Right lung (tissue), 10 donors: Measurements from ENCODE around the gene TBC1D7. TPM values are rescaled to one million over a fixed set of nuclear protein-coding genes. Genes with fewer than 3 reads are reported as not detected.

Experiments used
- DNase-seq, 2 donors: peaks; one replicate each; pipeline ENCODE4 v3.0.0-alpha.2; 2013
- long read RNA-seq, 8 donors: transcript quantifications; one replicate each; lab custom pipeline, GENCODE V29; 2026
- polyA plus RNA-seq, 5 donors: library from polyadenylated mRNA; unstranded; fragments of 120-200 nt; gene quantifications; one replicate each; pipeline versions ENCODE4 v1.2.1 to v1.2.3, GENCODE V29; 2013; ENCODE audit warnings: inconsistent platforms in 1 of 5, low replicate concordance in 1 of 5; ENCODE audit not compliant: insufficient read length in 5 of 5, insufficient read depth in 1 of 5

TBC1D7 gene
- 10 to 100 TPM; 23.2 to 40.4 (median 33.7) TPM for polyA plus RNA-seq
- long read RNA-seq, donor 1, partial matches to known transcripts = 0 of 5 reads
- long read RNA-seq, donor 1, other reads (novel, unspliced or antisense) = 0 of 5 reads
- long read RNA-seq, donor 2, partial matches to known transcripts = 0 of 3 reads
- long read RNA-seq, donor 2, other reads (novel, unspliced or antisense) = 0 of 3 reads
- long read RNA-seq, donor 3, partial matches to known transcripts = 0 of 6 reads
- long read RNA-seq, donor 3, other reads (novel, unspliced or antisense) = 0 of 6 reads
- long read RNA-seq, donor 4, partial matches to known transcripts = 0 of 1 reads
- long read RNA-seq, donor 4, other reads (novel, unspliced or antisense) = 0 of 1 reads
- long read RNA-seq, donor 5, partial matches to known transcripts = 8 of 13 reads
- long read RNA-seq, donor 5, other reads (novel, unspliced or antisense) = 0 of 13 reads
- long read RNA-seq, donor 6, partial matches to known transcripts = 0 of 4 reads
- long read RNA-seq, donor 6, other reads (novel, unspliced or antisense) = 0 of 4 reads
- long read RNA-seq, donor 7, partial matches to known transcripts = 0 of 3 reads
- long read RNA-seq, donor 7, other reads (novel, unspliced or antisense) = 0 of 3 reads
- long read RNA-seq, donor 8, partial matches to known transcripts = 0 of 2 reads
- long read RNA-seq, donor 8, other reads (novel, unspliced or antisense) = 0 of 2 reads

- DNase-seq = peak; percentile 91 to 92
Measured at GRCh38 chr6:13328076-13328874, at the start of gene TBC1D7. TBC1D7 (minus strand) TSS chr6:13328537; CDS start chr6:13326898, 1,639 bp downstream.

- DNase-seq = no peak
Measured at GRCh38 chr6:13377054-13377758, 48.9 kb upstream of the TBC1D7 start.

- DNase-seq = no peak
Measured at GRCh38 chr6:13375360-13375878, 47.1 kb upstream of the TBC1D7 start.

GRCh38 chr6:13373919-13374318, 45.6 kb upstream of the TBC1D7 start:
- DNase-seq = no peak

- DNase-seq = no peak
Measured at GRCh38 chr6:13373488-13373886, 45.1 kb upstream of the TBC1D7 start.

- no peak for DNase-seq
Measured at GRCh38 chr6:13372688-13373487, 44.6 kb upstream of the TBC1D7 start.

- no peak for DNase-seq
Measured at GRCh38 chr6:13372076-13372475, 43.7 kb upstream of the TBC1D7 start.

GRCh38 chr6:13371421-13372072, 43.2 kb upstream of the TBC1D7 start:
- DNase-seq = no peak

GRCh38 chr6:13370623-13371022, 42.3 kb upstream of the TBC1D7 start:
- no peak for DNase-seq

GRCh38 chr6:13369591-13369990, 41.3 kb upstream of the TBC1D7 start:
- no peak for DNase-seq

- no peak for DNase-seq
Measured at GRCh38 chr6:13368731-13369115, 40.4 kb upstream of the TBC1D7 start.

GRCh38 chr6:13368079-13368730, 39.9 kb upstream of the TBC1D7 start:
- no peak for DNase-seq

- no peak for DNase-seq
Measured at GRCh38 chr6:13367396-13367795, 39.1 kb upstream of the TBC1D7 start.

- DNase-seq = no peak
Measured at GRCh38 chr6:13365320-13365719, 37.0 kb upstream of the TBC1D7 start.

GRCh38 chr6:13364842-13365241, 36.5 kb upstream of the TBC1D7 start:
- DNase-seq = no peak

GRCh38 chr6:13362412-13362811, 34.1 kb upstream of the TBC1D7 start:
- no peak for DNase-seq

- no peak for DNase-seq
Measured at GRCh38 chr6:13360671-13361540, 32.6 kb upstream of the TBC1D7 start.

GRCh38 chr6:13359287-13359686, 30.9 kb upstream of the TBC1D7 start:
- no peak for DNase-seq
